Muscle of leg (tissue), 11 donors: ENCODE results near the gene EXO5. TPM values are rescaled to one million over a fixed set of nuclear protein-coding genes. Genes with fewer than 3 reads are reported as not detected.
"Not testable (repeated sequence)": the region's sequence is repeated elsewhere in the genome, so short reads cannot be mapped to it uniquely, and the experiment has no call there.

Experiments used
- DNase-seq: peaks from one replicate; pipeline ENCODE4 v3.0.0; 2013
- H3K27ac ChIP-seq: one replicate; pipeline ENCODE4 v1.5.1; 2013; ENCODE audit warnings: mild to moderate bottlenecking, low read length, control low read depth
- H3K27me3 ChIP-seq: one replicate; pipeline ENCODE4 v1.6.1; 2013; ENCODE audit warnings: low read length; ENCODE audit not compliant: control insufficient read depth, insufficient read depth
- H3K36me3 ChIP-seq: one replicate; pipeline ENCODE4 v1.6.1; 2013; ENCODE audit warnings: low read length; ENCODE audit not compliant: control insufficient read depth, insufficient read depth
- H3K4me1 ChIP-seq: one replicate; pipeline ENCODE4 v1.6.1; 2013; ENCODE audit warnings: low read length; ENCODE audit not compliant: control insufficient read depth, insufficient read depth
- H3K4me3 ChIP-seq: one replicate; pipeline ENCODE4 v1.5.1; 2013; ENCODE audit warnings: low read length, control low read depth
- H3K9me3 ChIP-seq: replicated peaks from 2 replicates; pipeline ENCODE4 v1.6.1; 2013; ENCODE audit warnings: low read depth, low read length; ENCODE audit not compliant: control insufficient read depth
- WGBS: methylation state at CpG from one replicate; pipeline ENCODE4 v1.1.5; 2013; ENCODE audit warnings: missing lambda C conversion rate; ENCODE audit not compliant: insufficient coverage; 5-methylcytosine and 5-hydroxymethylcytosine counted together
- polyA plus RNA-seq, 8 donors: library from polyadenylated mRNA; unstranded; fragments of 120-200 nt; gene quantifications; one replicate each; pipeline versions ENCODE4 v1.2.1 to v1.2.3, GENCODE V29; 2013; ENCODE audit warnings: inconsistent platforms in 1 of 8, low replicate concordance in 1 of 8; ENCODE audit not compliant: insufficient read length in 8 of 8, insufficient read depth in 1 of 8
- total RNA-seq: library from RNA; stranded (reverse); fragments of 120-200 nt; gene quantifications from one replicate; pipeline ENCODE4 v1.2.4, GENCODE V29; 2013

EXO5 gene
- total and polyA plus RNA-seq, 9 donors = 7.3 to 10.4 (median 8.9) TPM

DNA sequence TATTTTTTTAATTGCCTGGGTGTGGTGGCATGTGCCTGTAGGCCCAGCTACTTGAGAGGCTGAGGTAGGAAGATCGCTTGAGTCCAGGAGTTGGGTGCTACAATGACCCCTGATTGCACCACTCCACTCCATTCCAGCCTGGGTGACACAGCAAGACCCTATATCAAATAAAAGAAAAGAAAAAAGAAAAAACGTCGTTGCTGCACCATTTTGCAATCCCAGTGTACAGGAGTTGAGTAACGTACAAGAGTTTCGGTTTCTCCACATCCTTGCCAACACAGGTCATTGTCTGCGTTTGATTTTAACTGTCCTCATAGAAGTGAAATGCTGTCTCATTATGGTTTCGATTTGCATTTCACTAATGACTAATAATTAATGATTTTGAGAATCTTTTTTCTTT lies 30.8 kb downstream of the EXO5 start:
- Histone ChIP-seq H3K9me3 (no peaks in the 10 kb centered on the region), H3K27ac (no peak overlapping the region), H3K27me3 (no peaks in the 10 kb centered on the region), H3K4me1 (no peaks in the 10 kb centered on the region), H3K36me3 (peaks cover 7% of the 10 kb centered on the region), H3K4me3 (no peak overlapping the region)
- DNase-seq = no peak
- WGBS = 90% methylated on average over 3 of the region's 7 CpGs

DNA sequence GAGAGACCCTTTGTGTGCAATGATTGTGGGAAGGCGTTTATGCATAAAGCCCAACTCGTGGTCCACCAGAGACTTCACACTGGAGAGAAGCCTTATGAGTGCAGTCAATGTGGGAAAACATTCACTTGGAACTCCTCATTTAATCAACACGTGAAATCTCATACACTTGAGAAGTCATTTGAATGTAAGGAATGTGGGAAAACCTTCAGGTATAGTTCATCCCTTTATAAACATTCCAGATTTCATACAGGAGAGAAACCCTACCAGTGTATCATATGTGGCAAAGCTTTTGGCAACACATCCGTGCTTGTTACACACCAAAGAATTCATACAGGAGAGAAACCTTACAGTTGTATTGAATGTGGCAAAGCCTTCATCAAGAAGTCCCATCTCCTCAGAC lies 38.4 kb downstream of the EXO5 start:
- Histone ChIP-seq H3K4me3 (no peak overlapping the region), H3K27ac (no peak overlapping the region), H3K36me3 (peaks cover 20% of the 10 kb centered on the region), H3K4me1 (no peaks in the 10 kb centered on the region), H3K27me3 (no peaks in the 10 kb centered on the region), H3K9me3 (peaks cover 2% of the 10 kb centered on the region)
- DNase-seq = no peak
- no CpG with 5 or more reads among the region's 4 CpGs for WGBS

DNA sequence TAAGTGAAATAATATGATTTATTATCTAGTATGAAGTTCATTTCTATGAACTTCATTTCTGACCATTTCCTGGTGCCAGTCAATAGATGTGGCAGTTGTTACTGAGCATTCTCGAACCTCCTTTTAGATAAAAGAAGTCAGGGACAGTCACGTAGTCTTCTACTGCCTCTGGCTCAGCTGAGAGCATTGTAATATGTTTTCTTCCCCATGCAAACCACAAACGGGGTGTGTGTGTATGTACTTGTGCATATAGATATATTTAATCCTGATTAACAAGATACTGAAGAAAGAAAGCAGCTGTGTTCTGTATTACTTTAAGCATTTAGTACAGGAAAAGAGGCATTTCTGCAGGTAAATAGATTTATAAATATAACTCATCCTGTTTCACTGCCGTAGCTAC lies 44.5 kb downstream of the EXO5 start:
- no peak overlapping the region for H3K4me3 ChIP-seq
- no peak overlapping the region for H3K27ac ChIP-seq
- H3K9me3 ChIP-seq = no peaks in the 10 kb centered on the region
- no peaks in the 10 kb centered on the region for H3K4me1 ChIP-seq
- no peaks in the 10 kb centered on the region for H3K27me3 ChIP-seq
- H3K36me3 ChIP-seq = no peaks in the 10 kb centered on the region
- WGBS = no CpG with 5 or more reads among the region's 4 CpGs
- no peak for DNase-seq

DNA sequence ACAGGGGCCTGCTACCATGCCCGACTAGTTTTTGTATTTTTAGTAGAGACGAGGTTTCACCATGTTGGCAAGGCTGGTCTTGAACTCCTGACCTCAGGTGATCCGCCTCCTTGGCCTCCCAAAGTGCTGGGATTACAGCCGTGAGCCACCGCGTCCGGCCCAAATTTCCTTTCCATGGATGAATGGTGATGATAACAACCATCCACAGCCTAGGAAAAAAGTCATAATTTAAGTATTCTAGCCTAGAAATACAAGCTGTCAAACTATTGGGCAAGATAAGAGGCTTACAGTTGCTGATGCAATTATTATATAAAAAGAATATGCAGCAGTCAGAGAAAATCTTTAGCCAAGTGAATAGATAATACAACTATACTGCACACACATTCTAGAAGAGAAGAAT lies 46.2 kb downstream of the EXO5 start:
- WGBS = 100% methylated on average over 2 of the region's 7 CpGs
- H3K27ac ChIP-seq, H3K27me3 ChIP-seq, H3K4me1 ChIP-seq, H3K36me3 ChIP-seq, H3K4me3 ChIP-seq, DNase-seq, H3K9me3 ChIP-seq: not testable (repeated sequence)

DNA sequence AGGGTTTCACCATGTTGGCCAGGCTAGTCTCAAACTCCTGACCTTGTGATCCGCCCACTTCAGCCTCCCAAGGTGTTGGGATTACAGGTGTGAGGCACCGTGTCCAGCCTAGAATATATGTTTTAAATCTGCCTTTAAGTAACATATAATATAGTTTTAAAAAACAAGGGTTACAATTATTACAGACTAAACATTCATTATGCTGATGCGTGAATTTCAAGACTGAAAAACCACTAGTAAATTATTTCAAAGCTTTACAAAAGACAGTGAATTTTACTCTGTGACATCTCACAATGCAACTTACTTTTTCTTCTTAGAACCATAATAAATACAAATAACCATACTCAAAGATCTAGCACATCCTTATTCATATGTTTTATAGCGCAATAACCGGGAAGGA lies 47.6 kb downstream of the EXO5 start:
- Histone ChIP-seq H3K4me3 (no peak overlapping the region), H3K9me3 (no peaks in the 10 kb centered on the region), H3K27me3 (no peaks in the 10 kb centered on the region), H3K27ac (no peak overlapping the region), H3K4me1 (no peaks in the 10 kb centered on the region), H3K36me3 (no peaks in the 10 kb centered on the region)
- 100% methylated on average over 1 of the region's 5 CpGs for WGBS
- DNase-seq = no peak

DNA sequence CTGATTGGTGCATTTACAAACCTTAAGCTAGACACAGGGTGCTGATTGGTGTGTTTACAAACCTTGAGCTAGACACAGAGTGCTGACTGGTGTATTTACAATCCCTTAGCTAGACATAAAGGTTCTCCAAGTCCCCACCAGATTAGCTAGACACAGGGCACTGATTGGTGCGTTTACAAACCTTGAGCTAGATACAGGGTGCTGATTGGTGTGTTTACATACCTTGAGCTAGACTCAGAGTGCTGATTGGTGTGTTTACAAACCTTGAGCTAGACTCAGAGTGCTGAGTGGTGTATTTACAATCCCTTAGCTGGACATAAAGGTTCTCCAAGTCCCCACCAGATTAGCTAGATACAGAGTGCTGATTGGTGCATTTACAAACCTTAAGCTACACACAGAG lies 49.7 kb downstream of the EXO5 start:
- H3K9me3 ChIP-seq, H3K4me1 ChIP-seq, H3K4me3 ChIP-seq, DNase-seq, H3K27me3 ChIP-seq, H3K27ac ChIP-seq, H3K36me3 ChIP-seq: not testable (repeated sequence)
- no CpG with 5 or more reads among the region's 1 CpG for WGBS

DNA sequence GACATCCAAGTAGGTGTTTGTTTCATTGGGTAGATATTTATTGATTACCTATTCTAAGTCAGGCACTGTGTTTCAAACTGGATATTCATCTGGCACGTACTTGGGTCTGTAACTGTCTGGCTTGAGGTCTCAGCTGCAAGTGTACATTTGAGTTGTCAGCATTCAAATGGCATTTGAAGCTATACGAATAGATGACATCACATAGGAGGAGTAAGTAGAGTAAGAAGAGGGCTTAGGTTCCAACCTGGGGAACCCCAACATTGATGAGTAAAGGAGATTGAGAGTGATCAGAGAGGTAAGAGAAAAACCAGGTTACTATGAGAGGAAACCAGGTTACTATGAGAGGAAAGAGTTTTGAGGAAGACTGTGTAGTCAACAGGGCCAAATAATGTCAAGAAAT lies 53.6 kb downstream of the EXO5 start:
- no peaks in the 10 kb centered on the region for H3K36me3 ChIP-seq
- H3K27me3 ChIP-seq = no peaks in the 10 kb centered on the region
- no peak for DNase-seq
- H3K27ac ChIP-seq = no peak overlapping the region
- H3K9me3 ChIP-seq = no peaks in the 10 kb centered on the region
- no peak overlapping the region for H3K4me3 ChIP-seq
- no peaks in the 10 kb centered on the region for H3K4me1 ChIP-seq
- WGBS = 100% methylated on average over 1 of the region's 2 CpGs

DNA sequence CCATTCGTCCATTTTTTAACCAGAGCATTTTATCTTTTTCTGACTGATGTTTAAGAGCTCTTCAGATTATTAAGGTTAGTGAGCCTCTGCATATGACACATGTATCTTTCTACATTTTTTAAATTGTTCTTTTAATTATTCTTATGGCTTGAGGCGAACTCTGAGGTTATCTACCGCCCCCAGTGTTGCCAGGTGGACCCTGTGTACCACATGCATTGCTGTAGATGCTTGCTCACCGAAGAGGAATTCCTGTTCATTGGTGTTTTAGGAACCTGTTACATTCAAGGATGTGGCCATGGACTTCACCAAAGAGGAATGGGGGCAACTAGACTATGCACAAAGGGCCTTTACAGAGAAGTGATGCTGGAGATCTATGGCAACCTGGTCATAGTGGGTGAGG lies 54.7 kb downstream of the EXO5 start:
- Histone ChIP-seq H3K27ac (no peak overlapping the region), H3K27me3 (no peaks in the 10 kb centered on the region), H3K36me3 (no peaks in the 10 kb centered on the region), H3K4me3 (no peak overlapping the region), H3K9me3 (no peaks in the 10 kb centered on the region), H3K4me1 (no peaks in the 10 kb centered on the region)
- DNase-seq = no peak
- 88% methylated on average over 2 of the region's 4 CpGs for WGBS

DNA sequence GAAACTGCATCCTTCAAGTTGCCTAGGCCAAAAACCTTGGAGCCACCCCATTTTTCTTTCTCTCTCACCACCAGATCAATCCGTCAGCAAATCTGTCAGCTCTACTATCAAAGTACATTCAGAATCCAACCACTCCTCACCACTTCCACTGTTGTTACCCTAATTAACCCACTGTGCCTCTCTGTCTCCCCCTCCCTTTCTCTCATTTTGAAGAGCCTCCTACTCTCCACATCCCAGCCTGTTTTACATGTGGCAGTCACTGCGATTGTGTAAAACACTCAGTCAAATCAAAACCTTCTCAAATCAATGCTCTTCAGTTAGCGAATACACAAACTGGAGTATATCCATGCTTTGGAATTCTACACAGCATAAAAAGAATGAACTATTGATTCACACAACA lies 55.9 kb downstream of the EXO5 start:
- 68% methylated on average over 2 of the region's 3 CpGs for WGBS
- no peak overlapping the region for H3K27ac ChIP-seq
- no peaks in the 10 kb centered on the region for H3K36me3 ChIP-seq
- H3K9me3 ChIP-seq = no peaks in the 10 kb centered on the region
- no peaks in the 10 kb centered on the region for H3K4me1 ChIP-seq
- DNase-seq = no peak
- H3K27me3 ChIP-seq = no peaks in the 10 kb centered on the region
- no peak overlapping the region for H3K4me3 ChIP-seq

DNA sequence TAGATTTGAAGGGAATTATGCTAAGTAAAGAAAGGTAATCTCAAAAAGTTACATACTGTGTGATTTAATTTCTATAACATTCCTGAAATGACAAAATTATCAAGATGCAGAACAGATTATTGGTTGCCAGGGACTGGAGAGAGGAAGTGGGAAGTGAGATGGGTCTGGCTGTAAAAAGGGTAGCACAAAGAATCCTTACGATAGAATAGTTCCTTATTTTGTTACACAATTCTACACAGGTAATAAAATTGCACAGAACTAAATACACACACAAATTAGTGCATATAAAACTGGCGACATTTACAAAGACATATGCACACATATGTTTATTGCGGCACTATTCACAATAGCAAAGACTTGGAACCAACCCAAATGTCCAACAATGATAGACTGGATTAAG lies 56.3 kb downstream of the EXO5 start:
- Histone ChIP-seq H3K27me3 (no peaks in the 10 kb centered on the region), H3K27ac (no peak overlapping the region), H3K9me3 (no peaks in the 10 kb centered on the region), H3K36me3 (no peaks in the 10 kb centered on the region), H3K4me1 (no peaks in the 10 kb centered on the region), H3K4me3 (no peak overlapping the region)
- WGBS = no CpG with 5 or more reads among the region's 3 CpGs
- no peak for DNase-seq
